Panc1 (cell line): ENCODE measurements around the gene PTRH2. TPM values are rescaled to one million over a fixed set of nuclear protein-coding genes. Genes with fewer than 3 reads are reported as not detected.

Source experiments
- ATAC-seq: fragments of 200-7000 bp; cut with Tn5 transposase; 2 replicates; pipeline ENCODE4 v1.9.1; 2020; ENCODE audit warnings: mild to moderate bottlenecking, moderate library complexity
- BruUV-seq: library from RNA; stranded (reverse); fragments of 400-500 nt; replicated peaks from 2 replicates; lab custom pipeline; 2021; lab: Mats Ljungman, UMichigan
- CTCF ChIA-PET: fragments of 300-600 bp; sonication (Branson Sonifier 250); formaldehyde crosslinking; loops from one replicate; lab custom pipeline; 2022; ENCODE audit warnings: antibody characterized with exemption; lab: Charles Lee
- POLR2A ChIA-PET: fragments of 300-600 bp; sonication (Branson Sonifier 250); formaldehyde crosslinking; loops from one replicate; lab custom pipeline; 2022; ENCODE audit warnings: antibody characterized with exemption; lab: Charles Lee
- DNase-seq: peaks from one replicate; pipeline ENCODE4 v3.0.0-alpha.2; 2010; ENCODE audit warnings: low read depth, low spot score
- H3K27ac ChIP-seq: 2 replicates; pipeline ENCODE4 v1.5.1; 2011; ENCODE audit warnings: mild to moderate bottlenecking, low read length, inconsistent platforms
- H3K27me3 ChIP-seq: fragments of 200-500 bp; sonication (Bioruptor generic); 2 replicates; pipeline ENCODE4 v1.6.0; 2014; ENCODE audit warnings: low read length, inconsistent platforms; ENCODE audit not compliant: control insufficient read depth, insufficient read depth
- H3K36me3 ChIP-seq: fragments of 200-500 bp; sonication (Bioruptor generic); 2 replicates; pipeline ENCODE4 v1.5.1; 2014; ENCODE audit warnings: inconsistent platforms, mild to moderate bottlenecking, low read length, moderate library complexity; ENCODE audit not compliant: control insufficient read depth, insufficient read depth
- H3K4me1 ChIP-seq: 2 replicates; pipeline ENCODE4 v1.5.1; 2011; ENCODE audit warnings: inconsistent platforms, mild to moderate bottlenecking, low read length, moderate library complexity; ENCODE audit not compliant: control insufficient read depth, insufficient read depth
- H3K4me3 ChIP-seq, 2 experiments: 2 replicates each; pipeline ENCODE4 v1.5.1; 2011 to 2012; ENCODE audit warnings: low read depth in 2 of 2, low read length in 2 of 2, mild to moderate bottlenecking in 2 of 2, inconsistent platforms in 1 of 2, moderate library complexity in 1 of 2
- H3K9me3 ChIP-seq: fragments of 200-500 bp; sonication (Bioruptor generic); 2 replicates; pipeline ENCODE4 v1.5.1; 2014; ENCODE audit warnings: low read depth, mild to moderate bottlenecking, inconsistent platforms, low read length, moderate library complexity; ENCODE audit not compliant: control insufficient read depth, insufficient read depth
- CTCF ChIP-seq: fragments of 450-650 bp; IDR thresholded peaks from 2 replicates; pipeline ENCODE4 v1.5.1; 2017; ENCODE audit warnings: mild to moderate bottlenecking
- POLR2AphosphoS5 ChIP-seq: IDR thresholded peaks from 2 replicates; pipeline ENCODE4 v1.6.1; 2012; ENCODE audit warnings: mild to moderate bottlenecking, low read depth, low read length, moderate library complexity
- REST ChIP-seq, 2 experiments: IDR thresholded peaks; 2 replicates each; pipeline ENCODE4 v1.6.1; 2011 to 2012; ENCODE audit warnings: low read depth in 2 of 2, control low read depth in 1 of 2, low read length in 1 of 2, mild to moderate bottlenecking in 1 of 2, moderate library complexity in 1 of 2; ENCODE audit not compliant: insufficient read depth in 1 of 2
- SIN3A ChIP-seq: IDR thresholded peaks from 2 replicates; pipeline ENCODE4 v1.6.1; 2012; ENCODE audit warnings: low read depth, mild to moderate bottlenecking, low read length, moderate library complexity, borderline replicate concordance; ENCODE audit not compliant: insufficient read depth
- TCF7L2 ChIP-seq: IDR thresholded peaks from 2 replicates; pipeline ENCODE4 v1.6.1; 2011; ENCODE audit warnings: mild to moderate bottlenecking, low read depth, low read length, inconsistent platforms
- in situ Hi-C: cut with HindIII; loops from 2 replicates; pipeline ENCODE4 v1.10.0; 2016; ENCODE audit warnings: low sequenced_read_pairs, low pct_unique_long_range_greater_than_20kb
- intact Hi-C: fragments of 100-400 bp; cut with micrococcal nuclease; formaldehyde crosslinking; loops from one replicate; pipeline ENCODE4 v1.10.0; 2022; ENCODE audit not compliant: unreplicated experiment
- total RNA-seq: library from RNA; stranded (reverse); gene quantifications from one replicate; pipeline ENCODE4 v1.2.1, GENCODE V29; 2021; ENCODE audit not compliant: unreplicated experiment

PTRH2 gene
- total RNA-seq, 1 experiment from 2014 or later, result 40.2 TPM

GRCh38 chr17:59649886-59650285 lies 57.3 kb downstream of the PTRH2 start:
- Histone ChIP-seq H3K27me3 (no peaks in the 10 kb centered on the region), H3K36me3 (peaks cover 49% of the 10 kb centered on the region), H3K4me1 (0 out of 2 replicates have a peak, but pooled peaks cover 3% of the 10 kb centered on the region), H3K27ac (no peak overlapping the region), H3K9me3 (no peaks in the 10 kb centered on the region), H3K4me3 (no peak overlapping the region)
- POLR2A ChIA-PET, result no interaction called here
- intact Hi-C loops, result no loop called here
- no peak for TF ChIP-seq CTCF
- TF ChIP-seq SIN3A, result no peak
- TF ChIP-seq REST (IDR thresholded peaks at IDR 0.05; ENCODE audit: insufficient read depth in 1 of 2, low read depth in 2 of 2, low read length in 1 of 2), result no peak
- no peak for TF ChIP-seq POLR2AphosphoS5
- TF ChIP-seq TCF7L2, result no peak
- no peak for ATAC-seq
- no peak for DNase-seq
- in situ Hi-C loops, result no loop called here
- CTCF ChIA-PET, result no interaction called here
- no TSS peak for BruUV-seq

Other genes starting within 250 kb of the PTRH2 start
- gene DHX40, start 141.8 kb downstream of the PTRH2 start, total RNA-seq, result 16.2 TPM
- 221 TPM for gene CLTC, start 87.5 kb downstream of the PTRH2 start, total RNA-seq
- 281 TPM for gene VMP1, start 224 bp upstream of the PTRH2 start, total RNA-seq
- 12.5 TPM for gene TUBD1, start 185.5 kb upstream of the PTRH2 start, total RNA-seq
- 34.6 TPM for gene RPS6KB1, start 185.7 kb upstream of the PTRH2 start, total RNA-seq